ENCODE data around the gene ACSF3.
"Not testable (repeated sequence)": the region's sequence is repeated elsewhere in the genome, so short reads cannot be mapped to it uniquely, and the experiment has no call there.

ACSF3 gene

GRCh38 chr16:89068814-89069616, 24.6 kb upstream of the ACSF3 start:
- not testable (repeated sequence) for H3K4me3 ChIP-seq (ENCODE audit: low read length); H3K9ac ChIP-seq (ENCODE audit: low read length); H3K36me3 ChIP-seq (ENCODE audit: control insufficient read depth, insufficient read depth, low read length); H3K4me1 ChIP-seq (ENCODE audit: control insufficient read depth, insufficient read depth, low read length); H3K9me3 ChIP-seq (ENCODE audit: control insufficient read depth, low read length)
- H3K27me3 ChIP-seq (ENCODE audit: control insufficient read depth, insufficient read depth, low read length): peaks cover 27% of the 10 kb centered on the region

- H3K9me3 ChIP-seq (ENCODE audit: control insufficient read depth, low read length): no peaks in the 10 kb centered on the region
- no peak overlapping the region for H3K4me3 ChIP-seq (ENCODE audit: low read length)
- H3K27me3 ChIP-seq (ENCODE audit: control insufficient read depth, insufficient read depth, low read length): peaks cover 26% of the 10 kb centered on the region
- H3K36me3 ChIP-seq (ENCODE audit: control insufficient read depth, insufficient read depth, low read length): no peaks in the 10 kb centered on the region
- peaks cover 2% of the 10 kb centered on the region for H3K4me1 ChIP-seq (ENCODE audit: control insufficient read depth, insufficient read depth, low read length)
- H3K9ac ChIP-seq (ENCODE audit: low read length): no peak overlapping the region
These were observed 23.7 kb upstream of the ACSF3 start for GRCh38 chr16:89069920-89070319.

DNA sequence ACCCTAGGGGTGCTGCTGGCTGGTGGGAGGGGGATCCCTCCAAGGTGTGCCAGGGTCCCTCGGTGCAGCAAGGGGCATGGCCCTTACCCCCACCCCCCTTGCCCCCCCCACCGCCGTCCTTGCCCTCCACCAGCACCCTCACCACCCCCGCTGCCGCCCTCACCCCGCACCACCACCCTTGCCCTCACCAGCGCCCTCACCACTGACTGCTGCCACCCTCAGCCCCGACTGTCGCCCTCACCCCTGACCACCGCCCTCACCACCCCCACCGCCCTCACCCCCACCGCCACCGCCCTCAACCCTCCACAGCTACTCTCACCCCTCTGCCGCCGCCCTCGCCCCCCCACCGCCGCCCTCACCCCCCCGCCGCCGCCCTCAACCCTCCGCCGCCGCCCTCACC, 23.1 kb upstream of the ACSF3 start:
- H3K4me3 ChIP-seq (ENCODE audit: low read length): no peak overlapping the region
- no peak overlapping the region for H3K9ac ChIP-seq (ENCODE audit: low read length)
- peaks cover 26% of the 10 kb centered on the region for H3K27me3 ChIP-seq (ENCODE audit: control insufficient read depth, insufficient read depth, low read length)
- peaks cover 2% of the 10 kb centered on the region for H3K4me1 ChIP-seq (ENCODE audit: control insufficient read depth, insufficient read depth, low read length)
- no peaks in the 10 kb centered on the region for H3K9me3 ChIP-seq (ENCODE audit: control insufficient read depth, low read length)
- no peaks in the 10 kb centered on the region for H3K36me3 ChIP-seq (ENCODE audit: control insufficient read depth, insufficient read depth, low read length)

GRCh38 chr16:89071686-89072547, 21.7 kb upstream of the ACSF3 start:
- no peaks in the 10 kb centered on the region for H3K36me3 ChIP-seq (ENCODE audit: control insufficient read depth, insufficient read depth, low read length)
- peaks cover 2% of the 10 kb centered on the region for H3K4me1 ChIP-seq (ENCODE audit: control insufficient read depth, insufficient read depth, low read length)
- no peak overlapping the region for H3K9ac ChIP-seq (ENCODE audit: low read length)
- peaks cover 22% of the 10 kb centered on the region for H3K27me3 ChIP-seq (ENCODE audit: control insufficient read depth, insufficient read depth, low read length)
- no peak overlapping the region for H3K4me3 ChIP-seq (ENCODE audit: low read length)
- no peaks in the 10 kb centered on the region for H3K9me3 ChIP-seq (ENCODE audit: control insufficient read depth, low read length)

DNA sequence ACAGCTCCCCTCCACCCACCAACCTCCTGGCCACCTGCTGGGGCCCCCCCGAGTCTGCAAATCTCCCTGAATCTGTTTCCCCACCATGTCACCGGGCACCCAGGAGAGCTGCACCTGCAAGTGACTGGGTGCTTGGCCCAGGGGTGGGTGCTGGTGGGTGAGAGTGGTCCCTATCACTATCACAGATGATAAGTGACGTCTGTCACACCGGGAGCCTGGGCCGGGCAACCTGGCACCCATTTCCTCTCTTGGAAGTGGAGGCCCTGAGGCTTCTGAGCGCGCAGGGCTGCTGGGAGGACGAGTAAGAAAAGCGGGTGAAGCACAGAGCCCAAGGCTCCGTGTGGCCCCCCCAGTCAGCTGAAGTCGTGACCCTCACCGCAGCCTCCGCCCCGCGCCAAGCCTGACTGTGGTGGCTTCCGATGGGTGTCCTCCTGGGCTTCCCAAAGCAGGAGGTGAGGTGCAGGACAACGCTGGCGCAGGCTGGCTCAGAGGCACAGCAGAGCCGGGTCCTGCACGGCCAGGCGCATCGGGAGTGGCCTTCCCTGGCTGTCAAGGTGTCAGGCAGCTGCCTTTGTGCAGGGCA, 21.0 kb upstream of the ACSF3 start:
- Histone ChIP-seq H3K27me3 (ENCODE audit: control insufficient read depth, insufficient read depth, low read length) (peaks cover 22% of the 10 kb centered on the region), H3K9ac (ENCODE audit: low read length) (no peak overlapping the region), H3K36me3 (ENCODE audit: control insufficient read depth, insufficient read depth, low read length) (no peaks in the 10 kb centered on the region), H3K9me3 (ENCODE audit: control insufficient read depth, low read length) (no peaks in the 10 kb centered on the region), H3K4me3 (ENCODE audit: low read length) (no peak overlapping the region), H3K4me1 (ENCODE audit: control insufficient read depth, insufficient read depth, low read length) (peaks cover 2% of the 10 kb centered on the region)

DNA sequence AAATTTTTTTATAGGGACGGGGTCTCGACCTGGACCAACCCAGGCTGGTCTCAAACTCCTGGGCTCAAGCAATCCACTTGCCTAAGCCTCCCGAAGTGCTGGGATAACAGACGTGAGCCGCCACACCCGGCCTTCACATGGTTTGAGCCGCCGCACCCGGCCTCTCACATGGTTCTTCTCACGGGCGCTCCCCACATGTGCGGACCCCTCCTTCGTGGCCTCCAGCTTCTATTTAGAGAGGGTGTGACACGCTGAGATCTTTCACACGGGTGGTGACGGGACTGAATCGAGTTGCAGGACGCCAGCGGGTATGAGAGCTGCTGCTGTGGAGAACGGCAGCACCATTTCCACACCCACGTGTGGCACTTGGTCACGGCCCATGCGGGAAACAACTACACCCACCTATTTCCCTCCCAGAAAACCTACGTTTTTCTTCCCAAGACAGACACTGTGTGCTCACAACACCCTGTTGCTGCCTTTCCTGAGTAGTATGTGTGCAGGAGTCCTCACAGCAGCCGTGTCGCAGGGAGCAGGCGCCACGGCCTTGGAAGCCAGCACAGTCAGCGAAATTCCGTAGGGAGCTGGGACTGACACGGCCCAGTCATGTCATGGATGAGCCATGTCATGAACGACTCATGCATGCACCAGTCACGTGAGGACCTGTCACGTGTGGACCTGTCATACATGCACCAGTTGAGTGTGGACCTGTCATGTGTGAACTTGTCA, 20.1 kb upstream of the ACSF3 start:
- Histone ChIP-seq H3K4me1 (ENCODE audit: control insufficient read depth, insufficient read depth, low read length) (no peaks in the 10 kb centered on the region), H3K9ac (ENCODE audit: low read length) (no peak overlapping the region), H3K9me3 (ENCODE audit: control insufficient read depth, low read length) (no peaks in the 10 kb centered on the region), H3K36me3 (ENCODE audit: control insufficient read depth, insufficient read depth, low read length) (no peaks in the 10 kb centered on the region), H3K4me3 (ENCODE audit: low read length) (no peak overlapping the region), H3K27me3 (ENCODE audit: control insufficient read depth, insufficient read depth, low read length) (peaks cover 22% of the 10 kb centered on the region)

DNA sequence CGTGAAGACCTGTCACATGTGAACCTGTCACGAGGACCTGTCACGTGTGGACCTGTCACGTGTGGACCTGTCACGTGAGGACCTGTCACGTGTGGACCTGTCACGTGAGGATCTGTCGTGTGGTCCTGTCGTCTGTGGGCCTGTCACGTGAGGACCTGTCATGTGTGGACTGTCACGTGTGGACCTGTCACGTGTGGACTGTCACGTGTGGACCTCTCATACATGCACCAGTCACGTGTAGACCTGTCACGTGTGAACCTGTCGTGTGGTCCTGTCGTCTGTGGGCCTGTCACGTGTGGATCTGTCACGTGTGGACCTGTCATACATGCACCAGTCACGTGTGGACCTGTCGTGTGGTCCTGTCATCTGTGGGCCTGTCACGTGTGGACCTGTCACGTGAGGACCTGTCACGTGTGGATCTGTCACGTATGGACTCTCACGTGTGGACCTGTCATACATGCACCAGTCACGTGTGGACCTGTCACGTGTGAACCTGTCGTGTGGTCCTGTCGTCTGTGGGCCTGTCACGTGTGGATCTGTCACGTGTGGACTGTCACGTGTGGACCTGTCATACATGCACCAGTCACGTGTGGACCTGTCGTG, 19.5 kb upstream of the ACSF3 start:
- not testable (repeated sequence) for H3K36me3 ChIP-seq (ENCODE audit: control insufficient read depth, insufficient read depth, low read length); H3K4me3 ChIP-seq (ENCODE audit: low read length)
- peaks cover 22% of the 10 kb centered on the region for H3K27me3 ChIP-seq (ENCODE audit: control insufficient read depth, insufficient read depth, low read length)

GRCh38 chr16:89074803-89075688, 18.6 kb upstream of the ACSF3 start:
- Histone ChIP-seq H3K9ac (ENCODE audit: low read length) (no peak overlapping the region), H3K4me1 (ENCODE audit: control insufficient read depth, insufficient read depth, low read length) (no peaks in the 10 kb centered on the region), H3K4me3 (ENCODE audit: low read length) (no peak overlapping the region), H3K9me3 (ENCODE audit: control insufficient read depth, low read length) (no peaks in the 10 kb centered on the region), H3K36me3 (ENCODE audit: control insufficient read depth, insufficient read depth, low read length) (no peaks in the 10 kb centered on the region), H3K27me3 (ENCODE audit: control insufficient read depth, insufficient read depth, low read length) (peaks cover 19% of the 10 kb centered on the region)

More for the DNA sequence above, 19.5 kb upstream of the ACSF3 start:
- H3K9me3 ChIP-seq (ENCODE audit: control insufficient read depth, low read length); H3K4me1 ChIP-seq (ENCODE audit: control insufficient read depth, insufficient read depth, low read length); H3K9ac ChIP-seq (ENCODE audit: low read length): not testable (repeated sequence)

DNA sequence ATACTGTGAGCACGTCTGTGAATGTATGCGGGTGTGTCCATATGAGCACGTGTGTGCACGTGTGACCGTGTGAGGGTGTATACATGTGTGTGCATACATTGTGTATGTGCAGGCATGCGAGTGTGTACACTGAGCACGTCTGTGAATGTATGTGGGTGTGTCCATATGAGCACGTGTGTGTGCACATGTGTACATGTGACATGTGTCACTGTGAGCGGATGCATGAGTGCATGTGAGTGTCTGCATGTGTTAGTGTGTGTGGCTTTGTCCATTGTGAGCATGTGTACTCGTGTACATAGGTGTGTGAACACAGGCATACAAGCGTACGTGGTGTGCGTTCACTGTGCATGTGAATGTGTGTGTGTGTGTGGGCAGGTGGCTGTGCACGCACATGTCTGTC, 17.5 kb upstream of the ACSF3 start:
- Histone ChIP-seq H3K4me3 (ENCODE audit: low read length) (no peak overlapping the region), H3K9ac (ENCODE audit: low read length) (no peak overlapping the region), H3K36me3 (ENCODE audit: control insufficient read depth, insufficient read depth, low read length) (no peaks in the 10 kb centered on the region), H3K4me1 (ENCODE audit: control insufficient read depth, insufficient read depth, low read length) (no peaks in the 10 kb centered on the region), H3K27me3 (ENCODE audit: control insufficient read depth, insufficient read depth, low read length) (peaks cover 18% of the 10 kb centered on the region), H3K9me3 (ENCODE audit: control insufficient read depth, low read length) (no peaks in the 10 kb centered on the region)

DNA sequence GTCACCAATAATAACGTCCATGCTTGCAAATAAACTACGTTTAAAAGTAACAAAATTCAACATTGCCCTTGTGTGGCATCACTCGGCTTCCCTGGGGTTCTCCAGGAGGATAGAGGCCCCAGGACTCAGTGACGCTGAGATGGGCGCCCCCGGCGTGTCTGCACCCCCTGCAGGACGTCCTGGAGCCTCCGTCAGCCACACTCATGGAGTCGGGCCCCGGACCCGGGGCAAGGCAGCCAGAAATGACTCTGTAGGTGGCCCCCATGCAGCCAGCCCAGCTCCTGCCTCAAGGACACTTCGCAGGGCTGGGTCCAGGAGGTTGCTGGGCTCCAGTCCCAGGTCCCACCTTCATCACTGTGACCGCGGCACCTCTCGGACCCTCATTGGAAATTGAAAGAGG, 16.6 kb upstream of the ACSF3 start:
- Histone ChIP-seq H3K4me3 (ENCODE audit: low read length) (no peak overlapping the region), H3K9me3 (ENCODE audit: control insufficient read depth, low read length) (no peaks in the 10 kb centered on the region), H3K27me3 (ENCODE audit: control insufficient read depth, insufficient read depth, low read length) (peaks cover 9% of the 10 kb centered on the region), H3K36me3 (ENCODE audit: control insufficient read depth, insufficient read depth, low read length) (no peaks in the 10 kb centered on the region), H3K4me1 (ENCODE audit: control insufficient read depth, insufficient read depth, low read length) (no peaks in the 10 kb centered on the region), H3K9ac (ENCODE audit: low read length) (no peak overlapping the region)

GRCh38 chr16:89078172-89078571, 15.5 kb upstream of the ACSF3 start:
- Histone ChIP-seq H3K9ac (ENCODE audit: low read length) (no peak overlapping the region), H3K4me3 (ENCODE audit: low read length) (no peak overlapping the region), H3K27me3 (ENCODE audit: control insufficient read depth, insufficient read depth, low read length) (no peaks in the 10 kb centered on the region), H3K4me1 (ENCODE audit: control insufficient read depth, insufficient read depth, low read length) (no peaks in the 10 kb centered on the region), H3K9me3 (ENCODE audit: control insufficient read depth, low read length) (no peaks in the 10 kb centered on the region), H3K36me3 (ENCODE audit: control insufficient read depth, insufficient read depth, low read length) (no peaks in the 10 kb centered on the region)

Measured in mucosa of stomach (tissue), 1 donor.